HCT116 (cell line): ENCODE results near the gene DYNC1LI1. TPM values are rescaled to one million over a fixed set of nuclear protein-coding genes. Genes with fewer than 3 reads are reported as not detected.

Experiments
- ATAC-seq: fragments of 200-7000 bp; cut with Tn5 transposase; 2 replicates; pipeline ENCODE4 v1.9.1; 2020; ENCODE audit warnings: mild to moderate bottlenecking, moderate library complexity
- BruUV-seq: library from RNA; stranded (reverse); fragments of 400-500 nt; replicated peaks from 2 replicates; lab custom pipeline; 2021; lab: Mats Ljungman, UMichigan
- CTCF ChIA-PET: fragments of 300-600 bp; sonication (Branson Sonifier 250); formaldehyde crosslinking; loops from one replicate; lab custom pipeline; 2021; ENCODE audit warnings: antibody characterized with exemption; lab: Charles Lee
- POLR2A ChIA-PET: fragments of 300-600, 350-600 bp; sonication (Branson Sonifier 250); formaldehyde crosslinking; loops from one replicate; lab custom pipeline; 2021; ENCODE audit warnings: antibody characterized with exemption; lab: Charles Lee
- RAD21 ChIA-PET, 2 experiments: fragments of 300-600 bp; sonication (Branson Sonifier 250); formaldehyde crosslinking; loops; one replicate each; lab custom pipeline; 2023; ENCODE audit warnings: low total read pairs in 2 of 2; ENCODE audit not compliant: uncharacterized antibody in 2 of 2, unreplicated experiment in 2 of 2, low non-redundant PET in 1 of 2; lab: Charles Lee
- DNase-seq: peaks from one replicate; pipeline ENCODE4 v3.0.0-alpha.2; 2010; ENCODE audit warnings: low read depth, low spot score
- H2AFZ ChIP-seq: fragments of 200-600 bp; shearing (Covaris generic), sonication (generic); 2 replicates; pipeline ENCODE4 v1.6.1; 2017; ENCODE audit warnings: low read depth, mixed run types, mixed read lengths, antibody characterized with exemption, low read length; ENCODE audit not compliant: poor library complexity, severe bottlenecking
- H3K27ac ChIP-seq: 2 replicates; pipeline ENCODE4 v1.5.1; 2012; ENCODE audit warnings: low read depth, low read length
- H3K27me3 ChIP-seq: fragments of 200-600 bp; sonication (generic); 2 replicates; pipeline ENCODE4 v1.6.1; 2016; ENCODE audit warnings: mixed run types, low read length, mixed read lengths; ENCODE audit not compliant: insufficient read depth
- H3K36me3 ChIP-seq, 2 experiments: fragments of 200-500 bp in 1 of 2; fragments of 200-600 bp in 1 of 2; sonication (Bioruptor generic) in 1 of 2; sonication (generic) in 1 of 2; 2 replicates each; pipeline versions ENCODE4 v1.5.1 to v1.6.1; 2014 to 2016; ENCODE audit warnings: low read length in 2 of 2, inconsistent platforms in 1 of 2, mixed read lengths in 1 of 2, mixed run types in 1 of 2; ENCODE audit not compliant: insufficient read depth in 2 of 2, control insufficient read depth in 1 of 2
- H3K4me1 ChIP-seq, 2 experiments: fragments of 200-600 bp in 1 of 2; sonication (generic) in 1 of 2; 2 replicates each; pipeline versions ENCODE4 v1.5.1 to v1.6.1; 2012 to 2017; ENCODE audit warnings: low read length in 2 of 2, inconsistent platforms in 1 of 2, mild to moderate bottlenecking in 1 of 2, mixed read lengths in 1 of 2, mixed run types in 1 of 2, moderate library complexity in 1 of 2; ENCODE audit not compliant: insufficient read depth in 2 of 2, control insufficient read depth in 1 of 2
- H3K4me2 ChIP-seq: fragments of 200-600 bp; sonication (generic); 2 replicates; pipeline ENCODE4 v1.6.1; 2017; ENCODE audit warnings: mixed run types, low read length, mixed read lengths
- H3K4me3 ChIP-seq, 2 experiments: fragments of 200-600 bp in 1 of 2; sonication (generic) in 1 of 2; replicated peaks in 1 of 2; 2 replicates each; pipeline ENCODE4 v1.5.1; 2011 to 2016; ENCODE audit warnings: low read length in 2 of 2, control low read depth in 1 of 2, low read depth in 1 of 2, mild to moderate bottlenecking in 1 of 2, mixed read lengths in 1 of 2, mixed run types in 1 of 2
- H3K79me2 ChIP-seq: fragments of 200-600 bp; sonication (generic); 2 replicates; pipeline ENCODE4 v1.6.1; 2017; ENCODE audit warnings: mild to moderate bottlenecking, mixed run types, low read length, moderate library complexity, mixed read lengths; ENCODE audit not compliant: insufficient read depth
- H3K9ac ChIP-seq: fragments of 200-600 bp; sonication (generic); 2 replicates; pipeline ENCODE4 v1.6.1; 2016; ENCODE audit warnings: low read length, mixed read lengths
- H3K9me2 ChIP-seq: fragments of 200-600 bp; sonication (generic), shearing (Covaris generic); 2 replicates; pipeline ENCODE4 v1.6.1; 2017; ENCODE audit warnings: mixed run types, mild to moderate bottlenecking, moderate library complexity; ENCODE audit not compliant: insufficient read depth
- H3K9me3 ChIP-seq, 2 experiments: fragments of 200-500 bp in 1 of 2; fragments of 200-600 bp in 1 of 2; sonication (Bioruptor generic) in 1 of 2; sonication (generic) in 1 of 2; 2 replicates each; pipeline ENCODE4 v1.6.1; 2014 to 2017; ENCODE audit warnings: low read length in 2 of 2, mixed read lengths in 2 of 2, inconsistent platforms in 1 of 2, low read depth in 1 of 2, mild to moderate bottlenecking in 1 of 2, mixed run types in 1 of 2, moderate library complexity in 1 of 2; ENCODE audit not compliant: control insufficient read depth in 1 of 2, insufficient read depth in 1 of 2
- H4K20me1 ChIP-seq: fragments of 200-600 bp; sonication (generic), shearing (Covaris generic); 2 replicates; pipeline ENCODE4 v1.6.1; 2017; ENCODE audit warnings: mixed run types, mild to moderate bottlenecking, moderate library complexity; ENCODE audit not compliant: insufficient read depth
- ATF3 ChIP-seq: IDR thresholded peaks from 2 replicates; pipeline ENCODE4 v1.6.1; 2012
- CBX3 ChIP-seq: IDR thresholded peaks from 2 replicates; pipeline ENCODE4 v1.6.1; 2012; ENCODE audit warnings: low read depth
- CEBPB ChIP-seq: IDR thresholded peaks from 2 replicates; pipeline ENCODE4 v1.6.1; 2012; ENCODE audit warnings: low read depth
- CTCF ChIP-seq, 3 experiments: fragments of 200-600 bp in 1 of 3; sonication (generic) in 1 of 3; IDR thresholded peaks in 2 of 3; conservative IDR thresholded peaks in 1 of 3; 2 replicates each; pipeline ENCODE4 v1.5.1; 2012 to 2017; ENCODE audit warnings: low read depth in 2 of 3, low read length in 2 of 3, antibody characterized with exemption in 1 of 3, borderline replicate concordance in 1 of 3, control low read depth in 1 of 3, mild to moderate bottlenecking in 1 of 3, mixed read lengths in 1 of 3, mixed run types in 1 of 3, moderate library complexity in 1 of 3; ENCODE audit not compliant: insufficient read depth in 1 of 3
- EGR1 ChIP-seq: IDR thresholded peaks from 2 replicates; pipeline ENCODE4 v1.6.1; 2012; ENCODE audit warnings: low read depth
- ELF1 ChIP-seq: IDR thresholded peaks from 2 replicates; pipeline ENCODE4 v1.6.1; 2012; ENCODE audit warnings: low read depth, borderline replicate concordance
- EZH2 ChIP-seq: fragments of 200-600 bp; sonication (generic); IDR thresholded peaks from 2 replicates; pipeline ENCODE4 v1.6.1; 2017; ENCODE audit warnings: antibody characterized with exemption, mixed run types
- EZH2phosphoT487 ChIP-seq: fragments of 200-600 bp; IDR thresholded peaks from 2 replicates; pipeline ENCODE4 v1.6.1; 2018; ENCODE audit warnings: antibody characterized with exemption, borderline replicate concordance
- FOSL1 ChIP-seq: IDR thresholded peaks from 2 replicates; pipeline ENCODE4 v1.6.1; 2012; ENCODE audit warnings: low read depth
- JUND ChIP-seq: IDR thresholded peaks from 2 replicates; pipeline ENCODE4 v1.6.1; 2012
- MAX ChIP-seq: IDR thresholded peaks from 2 replicates; pipeline ENCODE4 v1.6.1; 2012
- POLR2A ChIP-seq: IDR thresholded peaks from 2 replicates; pipeline ENCODE4 v1.7.0; 2011; ENCODE audit warnings: borderline replicate concordance; ENCODE audit not compliant: insufficient read depth, insufficient read length; ENCODE audit errors: extremely low read depth
- POLR2AphosphoS5 ChIP-seq: IDR thresholded peaks from 2 replicates; pipeline ENCODE4 v1.6.1; 2011; ENCODE audit warnings: mild to moderate bottlenecking, low read depth, low read length, moderate library complexity
- SIN3A ChIP-seq: IDR thresholded peaks from 2 replicates; pipeline ENCODE4 v1.6.1; 2012; ENCODE audit warnings: low read depth
- SP1 ChIP-seq: IDR thresholded peaks from 2 replicates; pipeline ENCODE4 v1.6.1; 2012; ENCODE audit warnings: low read depth
- SRF ChIP-seq: IDR thresholded peaks from 2 replicates; pipeline ENCODE4 v1.6.1; 2012; ENCODE audit warnings: low read depth
- TCF7L2 ChIP-seq: IDR thresholded peaks from 2 replicates; pipeline ENCODE4 v1.7.0; 2011; ENCODE audit warnings: borderline replicate concordance, inconsistent platforms; ENCODE audit not compliant: insufficient read depth, insufficient read length; ENCODE audit errors: extremely low read depth
- YY1 ChIP-seq: IDR thresholded peaks from 2 replicates; pipeline ENCODE4 v1.6.1; 2011; ENCODE audit warnings: low read length, low read depth, moderate library complexity, mild to moderate bottlenecking; ENCODE audit not compliant: insufficient replicate concordance; ENCODE audit errors: extremely low read depth
- ZFX ChIP-seq: fragments of 450-650 bp; IDR thresholded peaks from 2 replicates; pipeline ENCODE4 v1.6.1; 2017
- ZNF274 ChIP-seq: fragments of 200-500 bp; sonication (Bioruptor generic); IDR thresholded peaks from 2 replicates; pipeline ENCODE4 v1.6.1; 2014; ENCODE audit warnings: mild to moderate bottlenecking, low read depth, low read length, inconsistent platforms
- intact Hi-C: fragments of 100-400 bp; cut with micrococcal nuclease; formaldehyde crosslinking; loops from 2 replicates; pipeline ENCODE4 v1.10.0; 2022
- total RNA-seq: library from RNA; stranded (reverse); gene quantifications from one replicate; pipeline ENCODE4 v1.2.1, GENCODE V29; 2021; ENCODE audit not compliant: unreplicated experiment

DYNC1LI1 gene
- total RNA-seq, 1 experiment from 2014 or later: 39.4 TPM

- H4K20me1 ChIP-seq: peaks cover 4% of the 10 kb centered on the region; the same call in 1 of the 2 replicates
- RAD21 ChIA-PET: no interaction called here
- H3K9me2 ChIP-seq: no peaks in the 10 kb centered on the region
- no peaks in the 10 kb centered on the region for H3K27me3 ChIP-seq
- no peak overlapping the region for H3K27ac ChIP-seq
- H3K36me3 ChIP-seq: no peaks in the 10 kb centered on the region
- no peaks in the 10 kb centered on the region for H3K4me1 ChIP-seq
- DNase-seq (no peak), ATAC-seq (no peak)
- no peak overlapping the region for H3K9ac ChIP-seq
- H3K4me3 ChIP-seq: no peak overlapping the region
- peaks cover 97% of the 10 kb centered on the region for H3K79me2 ChIP-seq
- no peaks in the 10 kb centered on the region for H3K9me3 ChIP-seq
- no peak overlapping the region for H3K4me2 ChIP-seq
- intact Hi-C loops: no loop called here
- no peak overlapping the region for H2AFZ ChIP-seq
- CTCF ChIA-PET: no interaction called here
- POLR2A ChIA-PET: no interaction called here
- no TSS peak for BruUV-seq
- TF ChIP-seq JUND (no peak), CBX3 (no peak), TCF7L2 (no peak), EZH2phosphoT487 (no peak), CTCF (IDR thresholded peaks at IDR 0.05 in 2 of 3, conservative IDR thresholded peaks at IDR 0.05 in 1 of 3; ENCODE audit: borderline replicate concordance in 1 of 3, insufficient read depth in 1 of 3, low read depth in 2 of 3, low read length in 2 of 3) (no peak), CEBPB (no peak)
Observed at GRCh38 chr3:32553973-32554372, 16.7 kb downstream of the DYNC1LI1 start.

GRCh38 chr3:32553459-32553858 lies 17.2 kb downstream of the DYNC1LI1 start:
- H3K9me2 ChIP-seq: no peaks in the 10 kb centered on the region
- H3K4me2 ChIP-seq: no peak overlapping the region
- H3K27me3 ChIP-seq: no peaks in the 10 kb centered on the region
- no peak overlapping the region for H3K4me3 ChIP-seq
- peaks cover 4% of the 10 kb centered on the region; the same call in 1 of the 2 replicates for H4K20me1 ChIP-seq
- no peak for DNase-seq
- H3K79me2 ChIP-seq: peaks cover 98% of the 10 kb centered on the region
- no peak overlapping the region for H3K9ac ChIP-seq
- H3K9me3 ChIP-seq: no peaks in the 10 kb centered on the region
- no peak overlapping the region for H2AFZ ChIP-seq
- POLR2A ChIA-PET: no interaction called here
- no peaks in the 10 kb centered on the region for H3K36me3 ChIP-seq
- no TSS peak for BruUV-seq
- no peaks in the 10 kb centered on the region for H3K4me1 ChIP-seq
- RAD21 ChIA-PET: no interaction called here
- H3K27ac ChIP-seq: no peak overlapping the region
- CTCF ChIA-PET: no interaction called here
- ATAC-seq: no peak
- intact Hi-C loops: no loop called here
- no peak for TF ChIP-seq POLR2AphosphoS5
- no peak for TF ChIP-seq SIN3A
- TF ChIP-seq JUND: no peak
- no peak for TF ChIP-seq CEBPB
- no peak for TF ChIP-seq EGR1
- no peak for TF ChIP-seq ZFX
- no peak for TF ChIP-seq ELF1
- no peak for TF ChIP-seq TCF7L2
- no peak for TF ChIP-seq SP1
- no peak for TF ChIP-seq MAX
- TF ChIP-seq POLR2A: no peak
- TF ChIP-seq ZNF274: no peak
- no peak for TF ChIP-seq FOSL1
- TF ChIP-seq YY1: no peak
- TF ChIP-seq EZH2: no peak
- no peak for TF ChIP-seq SRF
- TF ChIP-seq ATF3: no peak
